Thyroid gland (tissue), 4 donors: ENCODE results near the gene ST6GAL2.

Experiments used
- POLR2A ChIP-seq, 2 donors: fragments of 450-650 bp; IDR thresholded peaks; one replicate each; pipeline ENCODE4 v1.6.1; 2017; ENCODE audit warnings: antibody characterized with exemption in 2 of 2, mild to moderate bottlenecking in 2 of 2, moderate library complexity in 1 of 2
- TF ChIP-seq, protein P1 (sequence below), 6 experiments: fragments of 200-600 bp in 3 of 6; fragments of 450-650 bp in 3 of 6; sonication (generic) in 3 of 6; IDR thresholded peaks; one replicate each; pipeline ENCODE4 v1.5.1; 2016 to 2019; ENCODE audit warnings: antibody characterized with exemption in 6 of 6, mild to moderate bottlenecking in 2 of 6, inconsistent platforms in 1 of 6, moderate library complexity in 1 of 6

GRCh38 chr2:106878206-106878605 is 7.8 kb downstream of the ST6GAL2 start:
- TF ChIP-seq, protein P1, sequence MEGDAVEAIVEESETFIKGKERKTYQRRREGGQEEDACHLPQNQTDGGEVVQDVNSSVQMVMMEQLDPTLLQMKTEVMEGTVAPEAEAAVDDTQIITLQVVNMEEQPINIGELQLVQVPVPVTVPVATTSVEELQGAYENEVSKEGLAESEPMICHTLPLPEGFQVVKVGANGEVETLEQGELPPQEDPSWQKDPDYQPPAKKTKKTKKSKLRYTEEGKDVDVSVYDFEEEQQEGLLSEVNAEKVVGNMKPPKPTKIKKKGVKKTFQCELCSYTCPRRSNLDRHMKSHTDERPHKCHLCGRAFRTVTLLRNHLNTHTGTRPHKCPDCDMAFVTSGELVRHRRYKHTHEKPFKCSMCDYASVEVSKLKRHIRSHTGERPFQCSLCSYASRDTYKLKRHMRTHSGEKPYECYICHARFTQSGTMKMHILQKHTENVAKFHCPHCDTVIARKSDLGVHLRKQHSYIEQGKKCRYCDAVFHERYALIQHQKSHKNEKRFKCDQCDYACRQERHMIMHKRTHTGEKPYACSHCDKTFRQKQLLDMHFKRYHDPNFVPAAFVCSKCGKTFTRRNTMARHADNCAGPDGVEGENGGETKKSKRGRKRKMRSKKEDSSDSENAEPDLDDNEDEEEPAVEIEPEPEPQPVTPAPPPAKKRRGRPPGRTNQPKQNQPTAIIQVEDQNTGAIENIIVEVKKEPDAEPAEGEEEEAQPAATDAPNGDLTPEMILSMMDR (IDR thresholded peaks at IDR 0.05) = no peak
- no peak for TF ChIP-seq POLR2A (IDR thresholded peaks at IDR 0.05)
